Smooth muscle cell (in vitro differentiated cells): ENCODE data around the gene YIPF1. TPM values are rescaled to one million over a fixed set of nuclear protein-coding genes. Genes with fewer than 3 reads are reported as not detected.
"Not testable (repeated sequence)": the region's sequence is repeated elsewhere in the genome, so short reads cannot be mapped to it uniquely, and the experiment has no call there.

ENCODE experiments used
- DNase-seq: peaks from one replicate; lab custom pipeline; 2025; ENCODE audit not compliant: unreplicated experiment; lab: John Stamatoyannopoulos, UW
- H2AFZ ChIP-seq: fragments of 200-600 bp; sonication (generic); 2 replicates; pipeline ENCODE4 v1.6.0; 2016; ENCODE audit warnings: antibody characterized with exemption, low read depth, mild to moderate bottlenecking
- H3F3A ChIP-seq: fragments of 200-600 bp; sonication (generic); 2 replicates; pipeline ENCODE4 v1.6.0; 2017; ENCODE audit warnings: antibody characterized with exemption, low read depth
- H3K27ac ChIP-seq: fragments of 200-600 bp; sonication (generic); 2 replicates; pipeline ENCODE4 v1.5.1; 2016; ENCODE audit warnings: low read depth, mild to moderate bottlenecking
- H3K27me3 ChIP-seq: fragments of 200-600 bp; sonication (generic); 2 replicates; pipeline ENCODE4 v1.6.1; 2016; ENCODE audit warnings: low read depth, mild to moderate bottlenecking
- H3K36me3 ChIP-seq: fragments of 200-600 bp; sonication (generic); 2 replicates; pipeline ENCODE4 v1.5.1; 2016; ENCODE audit warnings: low read depth
- H3K4me1 ChIP-seq: fragments of 200-600 bp; sonication (generic); 2 replicates; pipeline ENCODE4 v1.5.1; 2016; ENCODE audit warnings: low read depth
- H3K4me2 ChIP-seq: fragments of 200-600 bp; sonication (generic); 2 replicates; pipeline ENCODE4 v1.6.0; 2016; ENCODE audit warnings: mild to moderate bottlenecking
- H3K4me3 ChIP-seq: fragments of 200-600 bp; sonication (generic); 2 replicates; pipeline ENCODE4 v1.5.1; 2016; ENCODE audit warnings: mild to moderate bottlenecking
- H3K79me2 ChIP-seq: fragments of 200-600 bp; sonication (generic); 2 replicates; pipeline ENCODE4 v1.6.0; 2016; ENCODE audit warnings: low read depth, mild to moderate bottlenecking
- H3K9ac ChIP-seq: fragments of 200-600 bp; sonication (generic); 2 replicates; pipeline ENCODE4 v1.6.0; 2016; ENCODE audit warnings: low read depth
- H3K9me3 ChIP-seq: fragments of 200-600 bp; sonication (generic); replicated peaks from 2 replicates; pipeline ENCODE4 v1.5.1; 2016; ENCODE audit warnings: low read depth
- H4K20me1 ChIP-seq: fragments of 200-600 bp; sonication (generic); 2 replicates; pipeline ENCODE4 v1.6.0; 2016; ENCODE audit warnings: low read depth
- WGBS: methylation state at CpG from one replicate; pipeline ENCODE4 v1.1.7; 2016; ENCODE audit warnings: low lambda C conversion rate; 5-methylcytosine and 5-hydroxymethylcytosine counted together
- polyA plus RNA-seq: library from polyadenylated mRNA; unstranded; fragments of >200 nt; fragmentation: Nextera tagmentation; extraction: Ambion mirVana; gene quantifications from 2 replicates; pipeline ENCODE4 v1.2.1, GENCODE V29; 2016
- total RNA-seq: library from RNA; depleted of rRNA; stranded (reverse); fragments of >200 nt; gene quantifications from 2 replicates; pipeline ENCODE4 v1.2.3, GENCODE V29; 2014
- TF ChIP-seq, protein P1 (sequence below): fragments of 200-600 bp; sonication (generic); IDR thresholded peaks from 2 replicates; pipeline ENCODE4 v1.5.1; 2017; ENCODE audit warnings: borderline replicate concordance, mild to moderate bottlenecking, antibody characterized with exemption; ENCODE audit not compliant: insufficient read depth, poor library complexity, severe bottlenecking

Gene YIPF1
- total and polyA plus RNA-seq, 2 experiments from 2014 or later = 32.4 to 45.9 TPM

DNA sequence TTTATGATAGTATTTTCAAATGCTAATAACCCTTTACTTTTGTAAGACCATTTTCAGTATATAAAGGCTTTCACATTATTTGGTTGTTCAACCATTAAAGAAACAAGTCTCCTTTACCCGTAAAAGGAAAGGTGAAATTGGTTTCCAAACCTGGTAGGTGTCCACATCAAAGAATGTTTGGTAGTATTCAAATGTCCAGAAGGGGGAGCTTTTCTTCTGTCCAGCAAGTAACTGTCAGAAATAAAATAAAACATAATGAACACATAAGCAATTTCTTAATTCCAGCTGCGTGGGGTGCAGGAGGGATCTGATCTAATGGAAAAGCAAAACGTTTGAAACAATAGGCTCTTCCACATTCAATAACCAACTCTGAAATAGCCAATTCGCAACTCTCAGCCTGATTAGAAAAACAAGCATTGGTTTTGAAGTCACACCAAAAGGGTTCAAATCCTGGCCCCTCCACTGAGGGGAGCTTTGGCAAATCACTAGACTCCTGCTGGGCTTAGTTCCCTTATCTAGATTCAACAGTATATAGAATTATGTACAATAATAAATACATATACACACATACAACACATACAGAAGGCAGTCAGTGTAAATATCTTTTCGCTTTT is 11.0 kb downstream of the YIPF1 start:
- Histone ChIP-seq H3K4me2 (no peak overlapping the region), H2AFZ (no peak overlapping the region), H3K27ac (no peak overlapping the region), H4K20me1 (no peaks in the 10 kb centered on the region), H3K9ac (no peak overlapping the region), H3F3A (no peaks in the 10 kb centered on the region), H3K4me3 (no peak overlapping the region), H3K79me2 (no peaks in the 10 kb centered on the region), H3K27me3 (no peaks in the 10 kb centered on the region), H3K36me3 (peaks cover 4% of the 10 kb centered on the region), H3K9me3 (no peaks in the 10 kb centered on the region), H3K4me1 (no peaks in the 10 kb centered on the region)
- TF ChIP-seq, protein P1, sequence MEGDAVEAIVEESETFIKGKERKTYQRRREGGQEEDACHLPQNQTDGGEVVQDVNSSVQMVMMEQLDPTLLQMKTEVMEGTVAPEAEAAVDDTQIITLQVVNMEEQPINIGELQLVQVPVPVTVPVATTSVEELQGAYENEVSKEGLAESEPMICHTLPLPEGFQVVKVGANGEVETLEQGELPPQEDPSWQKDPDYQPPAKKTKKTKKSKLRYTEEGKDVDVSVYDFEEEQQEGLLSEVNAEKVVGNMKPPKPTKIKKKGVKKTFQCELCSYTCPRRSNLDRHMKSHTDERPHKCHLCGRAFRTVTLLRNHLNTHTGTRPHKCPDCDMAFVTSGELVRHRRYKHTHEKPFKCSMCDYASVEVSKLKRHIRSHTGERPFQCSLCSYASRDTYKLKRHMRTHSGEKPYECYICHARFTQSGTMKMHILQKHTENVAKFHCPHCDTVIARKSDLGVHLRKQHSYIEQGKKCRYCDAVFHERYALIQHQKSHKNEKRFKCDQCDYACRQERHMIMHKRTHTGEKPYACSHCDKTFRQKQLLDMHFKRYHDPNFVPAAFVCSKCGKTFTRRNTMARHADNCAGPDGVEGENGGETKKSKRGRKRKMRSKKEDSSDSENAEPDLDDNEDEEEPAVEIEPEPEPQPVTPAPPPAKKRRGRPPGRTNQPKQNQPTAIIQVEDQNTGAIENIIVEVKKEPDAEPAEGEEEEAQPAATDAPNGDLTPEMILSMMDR = peak; percentile 60
- WGBS = 66% methylated on average over 5 of the region's 5 CpGs
- DNase-seq = no peak

- 96% methylated on average over 2 of the region's 2 CpGs for WGBS
- H4K20me1 ChIP-seq, H3K9ac ChIP-seq, H3K27me3 ChIP-seq, H3K4me2 ChIP-seq, H3K27ac ChIP-seq, H3K9me3 ChIP-seq, H3K4me1 ChIP-seq, H3K36me3 ChIP-seq, H3K4me3 ChIP-seq, DNase-seq, H3F3A ChIP-seq, H2AFZ ChIP-seq, H3K79me2 ChIP-seq: not testable (repeated sequence)
Observed at GRCh38 chr1:53875150-53875549, 14.4 kb downstream of the YIPF1 start.

DNA sequence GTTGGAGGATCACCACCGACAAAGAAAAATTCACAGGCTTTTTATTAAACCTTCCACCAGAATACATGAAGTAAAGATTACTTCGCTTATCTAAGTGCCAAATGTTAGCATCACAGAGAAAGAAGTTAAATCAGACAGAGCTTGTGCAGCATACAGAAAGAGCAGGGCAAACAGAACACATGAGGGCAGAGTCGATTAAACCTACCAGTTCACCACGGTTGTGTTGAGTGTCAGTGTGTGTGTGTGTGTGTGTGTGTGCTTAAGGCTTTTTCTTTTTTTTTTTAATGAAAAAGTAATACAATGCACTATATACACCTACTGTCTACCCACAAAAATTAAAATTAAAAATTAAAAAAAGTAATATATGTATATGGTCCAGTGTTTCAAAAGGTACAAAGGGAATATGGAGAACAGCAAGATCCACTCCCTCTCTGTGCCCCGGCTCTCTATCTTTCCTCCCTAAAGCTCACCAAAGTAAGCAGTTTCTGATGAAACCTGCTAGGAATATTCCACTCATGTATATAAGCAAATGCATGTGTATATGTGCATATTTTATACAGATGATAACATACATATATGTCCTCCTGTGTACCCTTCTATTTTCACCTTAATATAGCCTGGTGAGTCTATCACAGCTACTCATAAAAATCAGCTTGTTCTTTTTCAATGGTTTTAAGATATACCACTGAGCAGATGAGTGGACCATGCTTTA is 17.7 kb downstream of the YIPF1 start:
- H4K20me1 ChIP-seq = no peaks in the 10 kb centered on the region
- TF ChIP-seq, protein P1 = no peak
- DNase-seq = no peak
- peaks cover 12% of the 10 kb centered on the region for H3K36me3 ChIP-seq
- H3K9ac ChIP-seq = no peak overlapping the region
- H3K79me2 ChIP-seq = no peaks in the 10 kb centered on the region
- H3K9me3 ChIP-seq = no peaks in the 10 kb centered on the region
- no peaks in the 10 kb centered on the region for H3K27me3 ChIP-seq
- 92% methylated on average over 5 of the region's 5 CpGs for WGBS
- no peaks in the 10 kb centered on the region for H3F3A ChIP-seq
- no peak overlapping the region for H3K4me2 ChIP-seq
- H3K4me1 ChIP-seq = no peaks in the 10 kb centered on the region
- no peak overlapping the region for H3K27ac ChIP-seq
- no peak overlapping the region for H2AFZ ChIP-seq
- no peak overlapping the region for H3K4me3 ChIP-seq

- Histone ChIP-seq H3F3A (no peaks in the 10 kb centered on the region), H3K9me3 (no peaks in the 10 kb centered on the region), H3K27ac (no peak overlapping the region), H3K4me1 (no peaks in the 10 kb centered on the region), H3K79me2 (no peaks in the 10 kb centered on the region), H3K36me3 (peaks cover 12% of the 10 kb centered on the region), H3K27me3 (no peaks in the 10 kb centered on the region), H3K4me3 (no peak overlapping the region), H4K20me1 (no peaks in the 10 kb centered on the region), H2AFZ (no peak overlapping the region), H3K9ac (no peak overlapping the region), H3K4me2 (no peak overlapping the region)
- no peak for DNase-seq
- WGBS = 95% methylated on average over 4 of the region's 4 CpGs
- TF ChIP-seq, protein P1 = no peak
Observed at GRCh38 chr1:53871221-53871620, 18.4 kb downstream of the YIPF1 start.
